Neural progenitor cell (in vitro differentiated cells): Measurements from ENCODE around the gene MAPK8. TPM values are rescaled to one million over a fixed set of nuclear protein-coding genes. Genes with fewer than 3 reads are reported as not detected.

Source experiments
- DNase-seq: peaks from one replicate; pipeline ENCODE4 v3.0.0-alpha.2; 2016; ENCODE audit warnings: low spot score
- H2AFZ ChIP-seq: fragments of 200-600 bp; sonication (generic); replicated peaks from 2 replicates; pipeline ENCODE4 v1.6.1; 2016; ENCODE audit warnings: antibody characterized with exemption
- H3F3A ChIP-seq: fragments of 200-600 bp; sonication (generic); 2 replicates; pipeline ENCODE4 v1.6.1; 2016; ENCODE audit warnings: antibody characterized with exemption, low read depth
- H3K27ac ChIP-seq: fragments of 200-600 bp; sonication (generic); 2 replicates; pipeline ENCODE4 v1.5.1; 2016; ENCODE audit warnings: mild to moderate bottlenecking
- H3K27me3 ChIP-seq: fragments of 200-600 bp; sonication (generic); 2 replicates; pipeline ENCODE4 v1.6.1; 2016; ENCODE audit warnings: mild to moderate bottlenecking, moderate library complexity
- H3K36me3 ChIP-seq: fragments of 200-600 bp; sonication (generic); 2 replicates; pipeline ENCODE4 v1.5.1; 2016
- H3K4me1 ChIP-seq: fragments of 200-600 bp; sonication (generic); 2 replicates; pipeline ENCODE4 v1.6.1; 2016; ENCODE audit warnings: mixed run types
- H3K4me2 ChIP-seq: fragments of 200-600 bp; sonication (generic); 2 replicates; pipeline ENCODE4 v1.6.1; 2016
- H3K4me3 ChIP-seq: fragments of 200-600 bp; sonication (generic); 2 replicates; pipeline ENCODE4 v1.5.1; 2016
- H3K79me2 ChIP-seq: fragments of 200-600 bp; sonication (generic); 2 replicates; pipeline ENCODE4 v1.6.1; 2016; ENCODE audit warnings: low read depth
- H3K9ac ChIP-seq: fragments of 200-600 bp; sonication (generic); 2 replicates; pipeline ENCODE4 v1.6.1; 2016
- H3K9me3 ChIP-seq: fragments of 200-600 bp; sonication (generic); 2 replicates; pipeline ENCODE4 v1.5.1; 2016; ENCODE audit warnings: low read depth
- H4K20me1 ChIP-seq: fragments of 200-600 bp; sonication (generic); 2 replicates; pipeline ENCODE4 v1.6.1; 2016; ENCODE audit warnings: low read depth
- H3K27ac Mint-ChIP-seq: 3 replicates; pipeline ENCODE4 v1.8.0; 2021; ENCODE audit warnings: mixed read lengths
- H3K27me3 Mint-ChIP-seq: 2 replicates; pipeline ENCODE4 v1.8.0; 2022; ENCODE audit warnings: low read depth, mild to moderate bottlenecking, inconsistent platforms, moderate library complexity, mixed read lengths; ENCODE audit not compliant: insufficient read depth
- H3K36me3 Mint-ChIP-seq: 3 replicates; pipeline ENCODE4 v1.8.0; 2021; ENCODE audit warnings: mixed read lengths
- H3K4me1 Mint-ChIP-seq: 3 replicates; pipeline ENCODE4 v1.8.0; 2021; ENCODE audit warnings: mixed read lengths
- H3K4me3 Mint-ChIP-seq: 3 replicates; pipeline ENCODE4 v1.8.0; 2021; ENCODE audit warnings: mild to moderate bottlenecking, moderate library complexity, mixed read lengths
- H3K9me3 Mint-ChIP-seq: 3 replicates; pipeline ENCODE4 v1.8.0; 2020; ENCODE audit warnings: mixed read lengths
- CTCF ChIP-seq: fragments of 200-600 bp; sonication (generic); IDR thresholded peaks from 2 replicates; pipeline ENCODE4 v1.5.1; 2017; ENCODE audit warnings: antibody characterized with exemption, mild to moderate bottlenecking
- EZH2 ChIP-seq: fragments of 200-600 bp; sonication (generic); IDR thresholded peaks from 2 replicates; pipeline ENCODE4 v1.6.1; 2017; ENCODE audit warnings: antibody characterized with exemption, mild to moderate bottlenecking, moderate library complexity
- EZH2phosphoT487 ChIP-seq: fragments of 200-600 bp; sonication (generic); IDR thresholded peaks from 2 replicates; pipeline ENCODE4 v1.6.1; 2017; ENCODE audit warnings: antibody characterized with exemption
- total RNA-seq: library from RNA; depleted of rRNA; stranded (reverse); fragments of >200 nt; gene quantifications from 2 replicates; pipeline ENCODE4 v1.2.3, GENCODE V29; 2015; ENCODE audit warnings: low replicate concordance

MAPK8 gene
- total RNA-seq, 1 donor from 2014 or later, result 166 TPM

DNA sequence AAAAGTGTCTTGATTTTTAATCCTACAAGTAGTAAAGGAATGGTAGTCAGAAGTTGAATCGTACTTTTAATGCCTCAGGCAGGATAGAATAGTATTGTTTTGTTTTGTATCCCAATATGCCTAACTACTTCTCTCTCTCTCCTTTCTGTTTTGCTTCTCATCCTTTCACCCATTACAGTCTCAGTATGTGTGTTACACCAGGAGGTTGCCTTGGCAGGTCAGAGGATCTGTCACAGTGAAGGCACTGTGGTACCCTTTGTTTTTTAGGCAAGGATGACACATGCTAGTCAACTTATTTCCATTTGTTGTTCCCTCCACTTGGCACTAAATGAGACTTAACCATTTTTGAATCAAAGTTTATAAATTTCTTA lies 94.4 kb downstream of the MAPK8 start:
- Histone ChIP-seq H3K4me1 (peaks cover 20% of the 10 kb centered on the region), H3K36me3 (peaks cover 4% of the 10 kb centered on the region), H3K79me2 (peaks cover 65% of the 10 kb centered on the region), H3F3A (peaks cover 28% of the 10 kb centered on the region), H3K27ac (no peak overlapping the region), H4K20me1 (peaks cover 65% of the 10 kb centered on the region), H3K9me3 (no peaks in the 10 kb centered on the region), H3K9ac (no peak overlapping the region), H2AFZ (no peak overlapping the region), H3K4me2 (no peak overlapping the region), H3K27me3 (no peaks in the 10 kb centered on the region), H3K4me3 (no peak overlapping the region)
- TF ChIP-seq EZH2phosphoT487, result no peak
- no peak for TF ChIP-seq EZH2
- TF ChIP-seq CTCF, result no peak
- DNase-seq, result no peak
- Mint-ChIP-seq H3K4me1 (peaks cover 33% of the 10 kb centered on the region), H3K4me3 (no peak overlapping the region), H3K36me3 (peaks cover 9% of the 10 kb centered on the region), H3K27ac (no peak overlapping the region), H3K9me3 (no peaks in the 10 kb centered on the region), H3K27me3 (no peaks in the 10 kb centered on the region)

DNA sequence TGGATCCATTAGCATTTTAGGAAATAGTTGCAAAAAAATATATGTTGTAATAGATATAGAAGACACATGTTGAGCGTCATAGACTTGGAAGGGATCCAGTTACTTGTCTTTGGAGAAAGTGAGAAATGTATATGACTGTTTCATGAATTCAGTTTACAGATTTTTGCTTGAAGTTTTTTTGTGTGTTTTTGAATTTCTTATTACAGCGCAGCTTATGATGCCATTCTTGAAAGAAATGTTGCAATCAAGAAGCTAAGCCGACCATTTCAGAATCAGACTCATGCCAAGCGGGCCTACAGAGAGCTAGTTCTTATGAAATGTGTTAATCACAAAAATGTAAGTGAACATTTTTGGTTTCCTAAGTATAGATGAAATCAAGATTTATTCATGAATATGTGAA lies 98.2 kb downstream of the MAPK8 start:
- Histone ChIP-seq H3F3A (peaks cover 12% of the 10 kb centered on the region), H3K79me2 (peaks cover 30% of the 10 kb centered on the region), H3K36me3 (peaks cover 4% of the 10 kb centered on the region), H3K4me3 (no peak overlapping the region), H3K4me1 (peaks cover 3% of the 10 kb centered on the region), H3K9ac (no peak overlapping the region), H3K9me3 (no peaks in the 10 kb centered on the region), H2AFZ (no peak overlapping the region), H3K27ac (no peak overlapping the region), H3K4me2 (no peak overlapping the region), H3K27me3 (no peaks in the 10 kb centered on the region), H4K20me1 (peaks cover 27% of the 10 kb centered on the region)
- no peak overlapping the region for H3K4me3 Mint-ChIP-seq
- no peak for TF ChIP-seq EZH2
- TF ChIP-seq EZH2phosphoT487, result no peak
- TF ChIP-seq CTCF, result no peak
- H3K4me1 Mint-ChIP-seq, result peaks cover 16% of the 10 kb centered on the region
- H3K9me3 Mint-ChIP-seq, result no peaks in the 10 kb centered on the region
- H3K27ac Mint-ChIP-seq, result no peak overlapping the region
- H3K36me3 Mint-ChIP-seq, result peaks cover 10% of the 10 kb centered on the region
- DNase-seq, result no peak
- H3K27me3 Mint-ChIP-seq, result no peaks in the 10 kb centered on the region

GRCh38 chr10:48406204-48406603 lies 99.7 kb downstream of the MAPK8 start:
- peaks cover 2% of the 10 kb centered on the region for H3K4me1 Mint-ChIP-seq
- no peak overlapping the region for H3K4me3 Mint-ChIP-seq
- peaks cover 23% of the 10 kb centered on the region for H3K36me3 Mint-ChIP-seq
- H2AFZ ChIP-seq, result no peak overlapping the region
- no peaks in the 10 kb centered on the region for H3K9me3 Mint-ChIP-seq
- H4K20me1 ChIP-seq, result peaks cover 12% of the 10 kb centered on the region
- H3K27me3 Mint-ChIP-seq, result no peaks in the 10 kb centered on the region
- TF ChIP-seq EZH2, result no peak
- no peak for TF ChIP-seq CTCF
- no peak for TF ChIP-seq EZH2phosphoT487
- peaks cover 16% of the 10 kb centered on the region for H3K79me2 ChIP-seq
- no peaks in the 10 kb centered on the region for H3K27me3 ChIP-seq
- no peak overlapping the region for H3K4me3 ChIP-seq
- no peak overlapping the region for H3K27ac ChIP-seq
- no peaks in the 10 kb centered on the region for H3F3A ChIP-seq
- H3K9ac ChIP-seq, result no peak overlapping the region
- H3K36me3 ChIP-seq, result peaks cover 10% of the 10 kb centered on the region
- peak; percentile 26 for DNase-seq
- H3K27ac Mint-ChIP-seq, result no peak overlapping the region
- no peaks in the 10 kb centered on the region for H3K9me3 ChIP-seq
- H3K4me1 ChIP-seq, result no peaks in the 10 kb centered on the region
- H3K4me2 ChIP-seq, result no peak overlapping the region

DNA sequence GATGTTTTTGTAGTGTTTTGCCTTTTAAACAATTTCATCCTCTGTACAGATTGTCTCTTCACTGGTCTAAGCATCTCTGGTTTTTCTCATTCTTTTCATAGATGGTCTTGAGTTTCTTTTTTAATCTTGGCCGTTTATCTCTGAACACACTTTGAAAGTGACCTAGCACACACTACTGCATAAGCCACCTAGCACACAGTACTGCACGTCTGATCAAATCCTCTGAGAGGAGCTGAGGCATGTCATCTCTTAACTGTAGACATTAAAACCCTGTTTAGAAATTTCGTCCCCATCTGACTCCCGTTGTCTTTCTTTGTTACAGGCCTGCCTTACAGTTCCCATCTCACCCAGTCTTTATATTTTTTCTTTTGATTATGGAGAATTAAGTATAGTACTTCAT lies 100.2 kb downstream of the MAPK8 start:
- Mint-ChIP-seq H3K27me3 (no peaks in the 10 kb centered on the region), H3K27ac (no peak overlapping the region)

More for the DNA sequence above, 100.2 kb downstream of the MAPK8 start:
- H4K20me1 ChIP-seq, result peaks cover 9% of the 10 kb centered on the region
- no peak overlapping the region for H3K4me3 Mint-ChIP-seq
- H3K36me3 ChIP-seq, result peaks cover 10% of the 10 kb centered on the region
- H3K9ac ChIP-seq, result no peak overlapping the region
- H3K79me2 ChIP-seq, result peaks cover 13% of the 10 kb centered on the region
- no peak overlapping the region for H3K4me3 ChIP-seq
- H3K4me1 ChIP-seq, result no peaks in the 10 kb centered on the region
- H3K4me1 Mint-ChIP-seq, result no peaks in the 10 kb centered on the region
- H3K4me2 ChIP-seq, result no peak overlapping the region
- DNase-seq, result no peak
- H3K9me3 Mint-ChIP-seq, result no peaks in the 10 kb centered on the region
- no peaks in the 10 kb centered on the region for H3K9me3 ChIP-seq
- TF ChIP-seq EZH2phosphoT487 (no peak), CTCF (no peak), EZH2 (no peak)
- H3K36me3 Mint-ChIP-seq, result peaks cover 26% of the 10 kb centered on the region
- H3F3A ChIP-seq, result no peaks in the 10 kb centered on the region
- H3K27ac ChIP-seq, result no peak overlapping the region
- no peak overlapping the region for H2AFZ ChIP-seq
- no peaks in the 10 kb centered on the region for H3K27me3 ChIP-seq
